Gastrocnemius medialis (tissue), 4 donors: ENCODE measurements around the gene DENND4C. TPM values are rescaled to one million over a fixed set of nuclear protein-coding genes. Genes with fewer than 3 reads are reported as not detected.

ENCODE experiments used
- ATAC-seq, 2 donors: fragments of 150-250 bp; one replicate each; pipeline ENCODE4 v1.9.1; 2016
- DNase-seq, 2 donors: peaks; one replicate each; pipeline ENCODE4 v3.0.0-alpha.2; 2019
- H3K27ac ChIP-seq, 4 donors: fragments of 200-600 bp; sonication (generic); 1 replicate in 1 of 4; 2 replicates in 3 of 4; pipeline ENCODE4 v1.5.1; 2016 to 2018; ENCODE audit warnings: mild to moderate bottlenecking in 2 of 4, moderate library complexity in 1 of 4
- H3K27me3 ChIP-seq, 3 donors: fragments of 200-600 bp; sonication (generic) in 2 of 3; 1 replicate in 1 of 3; 2 replicates in 2 of 3; pipeline versions ENCODE4 v1.5.1 to v1.6.0; 2016 to 2019; ENCODE audit warnings: mild to moderate bottlenecking in 1 of 3, moderate library complexity in 1 of 3
- H3K36me3 ChIP-seq, 2 donors: fragments of 200-600 bp; sonication (generic) in 1 of 2; one replicate each; pipeline ENCODE4 v1.5.1; 2017 to 2018
- H3K4me1 ChIP-seq, 2 donors: fragments of 200-600 bp; sonication (generic) in 1 of 2; one replicate each; pipeline ENCODE4 v1.5.1; 2016 to 2017; ENCODE audit warnings: mild to moderate bottlenecking in 2 of 2
- H3K4me3 ChIP-seq, 4 donors: fragments of 200-600 bp; sonication (generic) in 3 of 4; 1 replicate in 1 of 4; 2 replicates in 3 of 4; pipeline ENCODE4 v1.5.1; 2016 to 2019; ENCODE audit warnings: mild to moderate bottlenecking in 2 of 4
- H3K9me3 ChIP-seq, 3 donors: fragments of 200-600 bp; sonication (generic) in 2 of 3; 1 replicate in 1 of 3; 2 replicates in 2 of 3; pipeline ENCODE4 v1.5.1; 2016 to 2019
- POLR2A ChIP-seq, 2 donors: fragments of 450-650 bp; IDR thresholded peaks; one replicate each; pipeline ENCODE4 v1.6.1; 2017; ENCODE audit warnings: antibody characterized with exemption in 2 of 2, mild to moderate bottlenecking in 2 of 2, moderate library complexity in 2 of 2
- in situ Hi-C, 4 donors: fragments of 200-750 bp; cut with MboI; loops; one replicate each; pipeline versions ENCODE4 v1.15.0 to v1.8.0; 2017; ENCODE audit warnings: low sequenced_read_pairs in 4 of 4
- intact Hi-C: fragments of 100-400 bp; cut with DNase I; formaldehyde crosslinking; loops from one replicate; pipeline ENCODE4 v1.15.1; 2023; ENCODE audit warnings: low total_unique reads
- total RNA-seq, 4 donors: library from RNA; depleted of rRNA; stranded (reverse); fragments of >200 nt; gene quantifications; one replicate each; pipeline versions ENCODE4 v1.1.0 to v1.2.3, GENCODE V29; 2016
- TF ChIP-seq, protein P1 (sequence below), 5 experiments: fragments of 450-650 bp in 3 of 5; fragments of 200-600 bp in 2 of 5; sonication (generic) in 2 of 5; IDR thresholded peaks in 4 of 5; conservative IDR thresholded peaks in 1 of 5; 1 replicate in 4 of 5; 2 replicates in 1 of 5; pipeline ENCODE4 v1.5.1; 2016 to 2019; ENCODE audit warnings: antibody characterized with exemption in 5 of 5, mild to moderate bottlenecking in 3 of 5, moderate library complexity in 3 of 5

Gene DENND4C
- total RNA-seq, 4 donors from 2014 or later, result 19.2 to 34.0 (median 21.3) TPM

DNA sequence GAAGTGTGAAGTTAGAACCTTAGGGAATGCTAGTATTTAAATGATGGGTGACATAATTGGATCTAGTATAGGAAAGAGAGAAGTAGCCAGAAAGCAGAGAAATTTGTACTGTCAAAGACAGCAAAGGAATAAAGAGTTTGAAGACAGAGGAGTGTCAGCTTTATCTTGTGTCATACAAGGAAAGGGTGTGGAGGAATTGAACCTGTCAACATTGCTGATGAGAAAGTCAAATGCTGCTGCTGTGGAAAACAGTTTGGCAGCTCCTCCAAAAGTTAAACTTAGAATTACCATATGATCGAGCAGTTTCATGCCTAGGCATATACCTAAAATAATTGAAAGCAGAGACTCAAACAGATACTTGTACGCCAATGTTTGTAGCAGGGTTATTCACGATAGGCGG, 63.7 kb downstream of the DENND4C start:
- in situ Hi-C loops, result no loop called here
- Histone ChIP-seq H3K4me1 (peaks cover 0 to 7% of the 10 kb centered on the region in 2 donors), H3K27me3 (no peaks in the 10 kb centered on the region), H3K9me3 (no peaks in the 10 kb centered on the region), H3K36me3 (peaks cover 5 to 27% of the 10 kb centered on the region in 2 donors), H3K27ac (no peak overlapping the region), H3K4me3 (no peak overlapping the region)
- ATAC-seq (no peak), DNase-seq (no peak)
- TF ChIP-seq POLR2A (IDR thresholded peaks at IDR 0.05), result no peak
- TF ChIP-seq, protein P1, sequence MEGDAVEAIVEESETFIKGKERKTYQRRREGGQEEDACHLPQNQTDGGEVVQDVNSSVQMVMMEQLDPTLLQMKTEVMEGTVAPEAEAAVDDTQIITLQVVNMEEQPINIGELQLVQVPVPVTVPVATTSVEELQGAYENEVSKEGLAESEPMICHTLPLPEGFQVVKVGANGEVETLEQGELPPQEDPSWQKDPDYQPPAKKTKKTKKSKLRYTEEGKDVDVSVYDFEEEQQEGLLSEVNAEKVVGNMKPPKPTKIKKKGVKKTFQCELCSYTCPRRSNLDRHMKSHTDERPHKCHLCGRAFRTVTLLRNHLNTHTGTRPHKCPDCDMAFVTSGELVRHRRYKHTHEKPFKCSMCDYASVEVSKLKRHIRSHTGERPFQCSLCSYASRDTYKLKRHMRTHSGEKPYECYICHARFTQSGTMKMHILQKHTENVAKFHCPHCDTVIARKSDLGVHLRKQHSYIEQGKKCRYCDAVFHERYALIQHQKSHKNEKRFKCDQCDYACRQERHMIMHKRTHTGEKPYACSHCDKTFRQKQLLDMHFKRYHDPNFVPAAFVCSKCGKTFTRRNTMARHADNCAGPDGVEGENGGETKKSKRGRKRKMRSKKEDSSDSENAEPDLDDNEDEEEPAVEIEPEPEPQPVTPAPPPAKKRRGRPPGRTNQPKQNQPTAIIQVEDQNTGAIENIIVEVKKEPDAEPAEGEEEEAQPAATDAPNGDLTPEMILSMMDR (IDR thresholded peaks at IDR 0.05 in 4 of 5, conservative IDR thresholded peaks at IDR 0.05 in 1 of 5), result no peak
- intact Hi-C loops, result no loop called here

DNA sequence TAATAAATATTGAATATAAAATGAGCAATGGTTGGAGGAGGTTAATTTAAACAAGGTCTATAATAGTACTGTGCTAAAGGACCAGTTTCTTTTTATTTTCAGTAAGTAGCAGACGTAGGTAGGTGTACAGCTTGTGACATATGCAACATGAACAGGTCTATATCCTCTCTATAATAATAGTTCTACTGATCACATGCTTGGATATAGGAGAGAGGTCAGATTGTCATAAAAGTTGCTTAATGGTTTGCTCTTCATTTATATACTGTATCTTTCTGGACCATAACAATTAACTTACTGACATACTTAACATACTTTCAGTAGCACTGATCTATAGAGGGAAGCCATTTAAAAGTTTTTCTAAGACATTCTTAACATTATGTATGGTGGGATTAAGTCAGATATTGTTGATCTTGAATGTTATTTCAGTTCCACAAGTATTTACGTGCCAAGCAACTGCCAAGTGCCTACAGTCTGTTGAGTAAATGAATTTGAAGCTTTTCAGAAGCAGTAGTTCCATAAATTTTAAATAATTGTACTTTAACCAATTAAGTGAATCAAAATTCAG, 68.0 kb downstream of the DENND4C start:
- Histone ChIP-seq H3K9me3 (no peaks in the 10 kb centered on the region), H3K27me3 (no peaks in the 10 kb centered on the region), H3K4me1 (peaks cover 0 to 6% of the 10 kb centered on the region in 2 donors), H3K27ac (no peak overlapping the region), H3K36me3 (peaks cover 0 to 41% of the 10 kb centered on the region in 2 donors), H3K4me3 (no peak overlapping the region)
- intact Hi-C loops (no loop called here), in situ Hi-C loops (no loop called here)
- TF ChIP-seq, protein P1 (IDR thresholded peaks at IDR 0.05 in 4 of 5, conservative IDR thresholded peaks at IDR 0.05 in 1 of 5), result no peak
- no peak for TF ChIP-seq POLR2A (IDR thresholded peaks at IDR 0.05)
- ATAC-seq (no peak), DNase-seq (no peak)

DNA sequence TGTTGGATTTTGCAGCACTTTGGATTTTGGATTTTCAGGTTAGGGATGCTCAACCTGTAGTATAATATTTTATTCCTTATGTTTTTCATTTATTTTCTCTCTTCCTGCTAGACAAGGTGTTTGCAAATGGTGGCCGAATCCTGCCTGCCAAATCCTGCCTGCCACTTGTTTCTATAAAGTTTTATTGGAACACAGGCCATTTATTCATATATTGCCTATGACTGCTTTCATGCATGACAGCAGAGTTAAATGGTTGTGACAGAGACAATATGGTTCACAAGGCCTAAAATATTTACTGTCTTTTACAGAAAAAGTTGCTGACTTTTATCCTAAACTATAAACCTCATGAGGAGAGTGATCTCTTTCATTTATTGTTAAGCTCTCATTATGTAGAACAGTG, 72.7 kb downstream of the DENND4C start:
- Histone ChIP-seq H3K9me3 (no peaks in the 10 kb centered on the region), H3K27ac (no peak overlapping the region), H3K27me3 (no peaks in the 10 kb centered on the region), H3K4me1 (no peaks in the 10 kb centered on the region), H3K36me3 (peaks cover 0 to 35% of the 10 kb centered on the region in 2 donors), H3K4me3 (no peak overlapping the region)
- in situ Hi-C loops, result loop anchor here in 1 of 4 donors (25.0 kb wide), 1 partner anchor 109 kb away; the partner anchor contains the start of gene ACER2
- DNase-seq (no peak), ATAC-seq (no peak)
- no peak for TF ChIP-seq POLR2A (IDR thresholded peaks at IDR 0.05)
- TF ChIP-seq, protein P1 (IDR thresholded peaks at IDR 0.05 in 4 of 5, conservative IDR thresholded peaks at IDR 0.05 in 1 of 5), result no peak
- intact Hi-C loops, result no loop called here

DNA sequence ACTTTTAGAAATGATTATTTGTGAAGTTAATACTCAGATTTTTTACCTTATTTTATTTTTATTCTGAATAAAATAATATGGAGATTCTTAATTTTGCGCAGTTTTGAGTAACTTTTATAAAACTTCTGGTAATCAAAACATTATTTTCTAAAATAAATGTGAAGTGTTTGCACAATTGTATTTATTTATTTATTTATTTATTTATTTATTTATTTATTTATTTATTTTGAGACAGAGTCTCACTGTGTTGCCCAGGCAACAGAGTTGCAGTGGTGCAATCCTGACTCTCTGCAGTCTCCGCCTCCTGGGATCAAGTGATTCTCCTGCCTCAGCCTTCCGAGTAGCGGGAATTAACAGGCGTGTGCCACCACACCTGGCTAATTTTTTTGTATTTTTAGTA, 76.1 kb downstream of the DENND4C start:
- Histone ChIP-seq H3K4me1 (no peaks in the 10 kb centered on the region), H3K9me3 (no peaks in the 10 kb centered on the region), H3K27me3 (no peaks in the 10 kb centered on the region), H3K27ac (no peak overlapping the region), H3K4me3 (no peak overlapping the region), H3K36me3 (peaks cover 0 to 14% of the 10 kb centered on the region in 2 donors)
- DNase-seq (no peak), ATAC-seq (no peak)
- intact Hi-C loops, result no loop called here
- TF ChIP-seq POLR2A (IDR thresholded peaks at IDR 0.05), result no peak
- TF ChIP-seq, protein P1 (IDR thresholded peaks at IDR 0.05 in 4 of 5, conservative IDR thresholded peaks at IDR 0.05 in 1 of 5), result no peak
- in situ Hi-C loops, result loop anchor here in 1 of 4 donors (25.0 kb wide), 1 partner anchor 106 kb away; the partner anchor contains the start of gene ACER2
